Activated T-helper 2 cell treated with anti-CD3 and anti-CD28 coated beads, Interferon-gamma antibody, Interleukin-2, Interleukin-4, amounts not matched to agents 10 μg/mL and 5 μg/mL and 100 μg/mL, durations not matched to agents 14 hours and 24 hours and 36 hours (primary cell): ENCODE measurements around the gene KIF5C. TPM values are rescaled to one million over a fixed set of nuclear protein-coding genes. Genes with fewer than 3 reads are reported as not detected.

Source experiments
- DNase-seq: peaks from one replicate; pipeline ENCODE4 v3.0.0; 2021; ENCODE audit warnings: low spot score
- H3K27ac Mint-ChIP-seq: one replicate; pipeline ENCODE4 v1.8.0; 2021; ENCODE audit warnings: mixed read lengths
- H3K27me3 Mint-ChIP-seq: one replicate; pipeline ENCODE4 v1.8.0; 2021; ENCODE audit warnings: low read depth, mixed read lengths
- H3K36me3 Mint-ChIP-seq: one replicate; pipeline ENCODE4 v1.8.0; 2021; ENCODE audit warnings: low read depth, mixed read lengths
- H3K4me1 Mint-ChIP-seq: one replicate; pipeline ENCODE4 v1.8.0; 2021; ENCODE audit warnings: low read depth, mixed read lengths
- H3K4me3 Mint-ChIP-seq: one replicate; pipeline ENCODE4 v1.8.0; 2021; ENCODE audit warnings: low read depth, mild to moderate bottlenecking, moderate library complexity, mixed read lengths
- H3K9me3 Mint-ChIP-seq: one replicate; pipeline ENCODE4 v1.8.0; 2021; ENCODE audit warnings: mixed read lengths
- intact Hi-C: fragments of 100-400 bp; cut with micrococcal nuclease; formaldehyde crosslinking; loops from one replicate; pipeline ENCODE4 v1.15.1; 2023
- total RNA-seq: library from RNA; stranded (reverse); gene quantifications from 2 replicates; pipeline ENCODE4 v1.2.3, GENCODE V29; 2022

The KIF5C gene
- total RNA-seq, 1 donor from 2014 or later: 12.9 TPM

DNA sequence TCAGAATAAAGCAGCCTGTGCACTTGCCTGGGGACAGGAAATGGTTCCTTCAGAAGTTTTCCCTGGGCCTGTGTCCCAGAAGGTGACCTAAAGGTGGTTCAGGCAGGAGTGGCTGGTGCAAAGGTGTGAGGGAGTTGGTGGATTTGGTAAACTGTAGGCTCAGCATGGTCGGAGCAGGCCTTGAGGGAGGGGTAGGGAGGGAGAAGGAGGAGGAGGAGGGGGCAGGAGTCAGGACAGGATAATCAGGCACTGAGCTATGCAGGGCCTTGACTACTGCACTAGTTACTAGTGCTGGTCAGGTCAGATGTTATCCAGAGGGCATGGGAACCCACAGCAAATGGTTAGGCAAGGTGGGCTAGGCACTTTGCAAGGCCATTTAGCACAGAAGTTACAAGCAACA, 184.8 kb downstream of the KIF5C start:
- H3K4me3 Mint-ChIP-seq: no peak overlapping the region
- no peaks in the 10 kb centered on the region for H3K9me3 Mint-ChIP-seq
- DNase-seq: no peak
- H3K36me3 Mint-ChIP-seq: no peaks in the 10 kb centered on the region
- no peak overlapping the region for H3K27ac Mint-ChIP-seq
- peaks cover 2% of the 10 kb centered on the region for H3K4me1 Mint-ChIP-seq
- intact Hi-C loops: loop anchor here (10.0 kb wide), 1 partner anchor 135 kb away; no protein-coding TSS in a partner anchor
- peaks cover 33% of the 10 kb centered on the region for H3K27me3 Mint-ChIP-seq

DNA sequence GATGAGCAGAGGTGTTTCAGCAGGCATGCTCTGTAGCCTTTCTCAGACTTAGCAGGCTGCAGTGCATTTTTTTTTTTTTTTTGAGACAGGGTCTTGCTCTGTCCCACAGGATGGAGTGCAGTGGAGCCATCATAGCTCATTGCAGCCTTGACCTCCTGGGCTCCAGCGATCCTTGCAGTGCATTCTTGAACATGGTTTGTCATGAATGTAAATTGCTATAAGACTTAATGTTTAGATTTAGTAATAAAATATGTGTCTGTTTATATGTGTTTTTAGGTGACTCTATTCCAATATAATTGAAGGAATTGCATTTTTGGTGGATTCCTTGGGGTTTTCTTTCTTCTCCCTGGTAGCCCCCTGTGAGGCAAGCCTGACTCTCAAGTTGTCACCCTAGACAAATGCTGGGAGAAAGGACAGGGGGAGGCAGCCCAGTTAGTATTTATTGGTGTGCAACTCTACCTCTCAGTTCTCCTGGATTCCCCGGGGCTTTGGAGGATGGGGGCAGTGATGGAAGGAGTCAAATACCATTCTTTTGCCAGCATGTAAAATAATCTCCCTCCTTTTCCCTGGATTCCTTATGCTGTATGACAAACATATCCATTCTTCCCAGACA, 186.2 kb downstream of the KIF5C start:
- Mint-ChIP-seq H3K27me3 (peaks cover 26% of the 10 kb centered on the region), H3K27ac (no peak overlapping the region), H3K9me3 (no peaks in the 10 kb centered on the region), H3K4me3 (no peak overlapping the region), H3K36me3 (no peaks in the 10 kb centered on the region), H3K4me1 (peaks cover 2% of the 10 kb centered on the region)
- intact Hi-C loops: loop anchor here (10.0 kb wide), 1 partner anchor 136 kb away; no protein-coding TSS in a partner anchor
- DNase-seq: no peak

DNA sequence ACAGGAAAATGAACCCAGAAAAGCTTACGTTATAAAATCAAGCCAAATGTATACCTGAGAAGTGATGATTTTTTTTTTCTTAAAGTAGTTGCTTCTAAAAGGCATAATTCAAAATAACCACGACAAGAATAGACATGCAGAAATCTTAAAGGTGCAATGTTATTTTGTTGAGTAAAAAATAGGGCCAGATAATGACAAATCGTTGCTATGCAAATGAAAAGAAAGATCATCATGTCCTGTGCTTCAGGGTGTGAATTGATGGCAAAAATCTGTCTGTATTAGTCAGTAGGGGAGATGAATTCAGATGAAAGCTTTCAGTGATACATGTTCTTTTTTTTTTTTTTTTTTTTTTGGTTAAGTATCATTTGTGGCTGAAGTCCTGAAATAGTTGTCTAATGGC, 187.5 kb downstream of the KIF5C start:
- Mint-ChIP-seq H3K4me1 (no peaks in the 10 kb centered on the region), H3K4me3 (no peak overlapping the region), H3K9me3 (no peaks in the 10 kb centered on the region), H3K36me3 (no peaks in the 10 kb centered on the region), H3K27ac (no peak overlapping the region), H3K27me3 (peaks cover 17% of the 10 kb centered on the region)
- DNase-seq: no peak
- intact Hi-C loops: loop anchor here (10.0 kb wide), 1 partner anchor 138 kb away; no protein-coding TSS in a partner anchor

DNA sequence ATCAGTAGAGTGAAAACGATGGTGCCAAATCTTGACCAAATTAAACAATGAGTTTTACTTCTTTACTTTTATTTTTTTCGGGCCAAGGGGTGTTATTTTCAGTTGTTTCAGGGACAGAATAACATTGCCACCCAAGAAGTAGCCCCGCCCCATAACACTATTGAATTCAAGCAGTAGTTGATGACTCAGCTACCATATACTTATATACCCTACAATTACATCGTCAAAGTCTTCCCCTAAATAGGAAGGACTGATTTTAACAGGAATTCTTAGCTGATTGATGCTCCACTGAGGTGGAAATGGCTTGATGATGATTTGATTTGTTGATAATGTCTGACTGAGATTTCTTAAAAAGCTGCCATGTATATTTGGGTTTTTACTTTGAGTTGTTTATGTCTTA, 188.2 kb downstream of the KIF5C start:
- Mint-ChIP-seq H3K4me3 (no peak overlapping the region), H3K4me1 (no peaks in the 10 kb centered on the region), H3K27ac (no peak overlapping the region), H3K36me3 (no peaks in the 10 kb centered on the region), H3K27me3 (peaks cover 17% of the 10 kb centered on the region), H3K9me3 (no peaks in the 10 kb centered on the region)
- intact Hi-C loops: loop anchor here (10.0 kb wide), 1 partner anchor 138 kb away; no protein-coding TSS in a partner anchor
- DNase-seq: no peak

DNA sequence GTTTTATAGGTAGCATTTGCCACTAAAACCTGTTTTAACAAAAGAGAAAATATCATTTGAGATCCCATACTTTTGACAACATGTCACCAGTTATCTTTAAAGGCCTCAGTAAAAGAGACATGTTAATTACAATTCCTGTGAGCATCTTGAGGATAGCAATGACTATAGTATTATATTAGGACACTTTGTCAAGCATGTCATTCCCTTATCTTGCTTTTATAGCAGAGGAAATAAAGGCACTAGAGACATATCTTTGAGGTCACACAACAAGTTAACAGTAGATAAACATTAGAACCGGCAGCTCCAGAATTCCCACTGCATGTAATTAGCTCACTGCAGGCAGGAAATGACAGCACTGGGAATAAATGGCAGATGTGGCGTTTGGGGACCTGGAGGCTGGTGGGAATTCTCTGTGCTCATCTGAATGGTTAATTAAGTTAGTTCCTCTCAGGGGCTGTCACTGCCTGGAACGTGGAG, 189.4 kb downstream of the KIF5C start:
- no peak overlapping the region for H3K4me3 Mint-ChIP-seq
- intact Hi-C loops: loop anchor here (10.0 kb wide), 1 partner anchor 140 kb away; no protein-coding TSS in a partner anchor
- peaks cover 17% of the 10 kb centered on the region for H3K27me3 Mint-ChIP-seq
- DNase-seq: no peak
- H3K27ac Mint-ChIP-seq: no peak overlapping the region
- no peaks in the 10 kb centered on the region for H3K36me3 Mint-ChIP-seq
- H3K9me3 Mint-ChIP-seq: no peaks in the 10 kb centered on the region
- H3K4me1 Mint-ChIP-seq: peaks cover 8% of the 10 kb centered on the region

DNA sequence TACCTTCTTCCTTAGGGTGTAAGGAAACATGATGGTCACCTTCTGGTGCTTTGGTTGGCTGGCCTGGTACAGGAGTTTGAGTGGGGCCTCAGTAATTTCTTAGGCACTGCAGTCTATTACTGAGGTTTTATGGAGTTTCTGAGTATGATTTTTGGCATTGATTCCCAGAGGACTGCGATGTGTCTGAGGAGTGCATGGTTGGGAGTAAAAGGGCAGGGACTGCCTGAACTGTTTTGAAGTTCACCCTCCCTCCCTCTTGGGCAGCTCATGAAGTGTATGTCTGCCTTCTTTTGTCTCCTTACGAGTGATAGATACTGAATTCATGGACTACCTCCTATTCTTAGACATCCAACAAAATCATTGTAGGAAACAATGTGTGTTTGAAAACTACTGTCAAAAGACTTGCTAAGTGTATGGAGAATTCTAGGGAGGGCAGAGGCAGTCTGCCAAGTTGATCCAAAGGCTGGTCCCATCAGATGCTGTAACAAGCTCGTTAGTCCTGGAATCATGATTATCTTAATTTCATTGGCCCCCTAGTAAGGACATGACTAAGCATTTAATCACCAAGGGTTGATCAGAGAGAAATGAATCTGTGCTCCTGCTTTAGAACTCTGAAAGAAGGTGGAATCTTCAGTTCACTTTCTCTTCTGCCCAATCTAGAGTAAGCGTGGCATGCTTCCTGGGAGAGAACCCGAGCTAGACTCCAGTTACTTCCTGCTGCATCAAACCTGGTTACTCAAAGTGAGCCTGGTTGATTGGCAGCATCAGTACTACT, 190.0 kb downstream of the KIF5C start:
- Mint-ChIP-seq H3K9me3 (no peaks in the 10 kb centered on the region), H3K4me3 (no peak overlapping the region), H3K4me1 (peaks cover 14% of the 10 kb centered on the region), H3K27ac (no peak overlapping the region), H3K36me3 (no peaks in the 10 kb centered on the region), H3K27me3 (peaks cover 17% of the 10 kb centered on the region)
- intact Hi-C loops: loop anchor here (5.0 to 10.0 kb wide), 3 partner anchors 140 to 1043 kb away; partner anchors contain the start of genes EPC2, MBD5 and ORC4
- no peak for DNase-seq

DNA sequence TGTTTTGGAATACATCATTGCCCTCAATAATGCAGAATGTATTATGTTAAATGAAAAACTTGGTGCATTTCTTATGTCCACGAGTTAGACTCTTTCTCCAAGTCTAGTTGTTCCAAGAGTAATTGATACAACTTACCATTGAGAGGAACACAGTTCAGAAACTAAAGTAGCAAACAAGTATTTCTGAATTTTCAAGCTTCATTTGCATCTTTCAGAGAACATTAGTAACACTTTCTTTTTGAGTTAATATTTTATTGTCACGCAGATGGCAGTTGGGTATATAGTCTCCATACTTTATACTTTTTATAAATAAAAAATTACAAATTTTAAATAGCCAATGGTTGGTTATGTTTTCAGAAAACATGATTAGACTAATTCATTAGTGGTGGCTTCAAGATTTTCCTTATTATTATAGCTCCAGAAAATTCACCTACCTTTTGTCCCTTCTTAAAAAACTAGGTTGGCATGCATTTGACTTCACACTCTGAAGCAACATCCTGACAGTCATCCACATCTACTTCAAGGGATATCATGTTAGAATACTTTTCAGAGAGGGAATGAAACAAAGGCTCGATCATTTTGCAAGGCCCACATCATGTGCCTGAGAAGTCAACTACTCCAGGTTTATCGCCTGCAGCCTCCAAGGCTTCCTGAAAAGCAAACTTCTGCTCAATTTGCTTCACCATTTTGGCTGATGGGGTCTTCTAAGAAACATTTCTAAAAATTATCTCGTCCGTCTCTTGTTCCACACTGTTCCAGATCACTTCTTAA, 193.4 kb downstream of the KIF5C start:
- H3K4me3 Mint-ChIP-seq: peak overlapping the region; percentile 37
- peak overlapping the region; percentile 79 for H3K27ac Mint-ChIP-seq
- no peaks in the 10 kb centered on the region for H3K36me3 Mint-ChIP-seq
- peaks cover 19% of the 10 kb centered on the region for H3K4me1 Mint-ChIP-seq
- no peak for DNase-seq
- H3K9me3 Mint-ChIP-seq: no peaks in the 10 kb centered on the region
- H3K27me3 Mint-ChIP-seq: peaks cover 21% of the 10 kb centered on the region
- intact Hi-C loops: loop anchor here (2.0 to 10.0 kb wide), 5 partner anchors 92 to 1046 kb away; partner anchors contain the start of genes EPC2, MBD5 and ORC4

DNA sequence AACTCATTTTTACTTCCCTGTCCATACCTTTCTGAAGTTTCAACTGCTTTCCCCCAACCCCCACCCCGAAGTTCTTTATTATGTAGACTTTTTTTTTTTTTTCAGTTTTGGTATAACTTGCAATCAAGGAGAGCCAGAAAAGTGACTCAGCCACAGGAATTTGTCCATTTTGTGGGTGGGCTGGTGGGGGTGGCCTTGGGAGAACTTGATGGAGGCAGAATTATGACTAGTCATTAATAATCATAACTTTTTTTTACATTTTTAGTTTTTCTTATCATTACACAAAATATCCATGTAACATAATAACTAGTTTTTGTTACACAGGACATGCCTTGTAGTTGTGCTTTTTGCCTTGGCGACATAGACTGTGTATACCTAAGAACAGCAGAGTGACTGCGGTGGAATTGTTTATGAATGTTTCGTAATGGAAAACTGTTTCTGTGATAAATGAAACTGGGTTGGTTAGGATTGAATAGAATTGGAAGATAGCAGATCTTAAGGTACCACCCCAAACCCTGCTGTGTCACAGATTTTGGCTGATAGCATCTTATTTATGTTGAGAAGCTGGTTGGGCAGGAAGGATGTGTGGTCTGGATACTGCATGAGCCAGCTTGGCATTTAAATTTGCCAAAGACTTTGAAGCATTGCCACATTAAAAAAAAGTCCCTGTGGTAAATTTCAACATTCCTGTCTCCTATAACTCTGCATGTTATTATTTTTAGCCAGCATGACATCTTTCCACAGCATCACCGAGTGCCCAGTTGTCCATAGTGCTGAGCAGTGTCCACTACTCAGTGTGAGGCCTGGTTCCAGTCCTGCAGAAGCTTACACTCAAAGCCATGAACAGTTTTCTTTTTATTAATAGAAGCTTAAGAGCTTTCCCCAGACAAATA, 194.2 kb downstream of the KIF5C start:
- H3K27ac Mint-ChIP-seq: peak overlapping the region; percentile 79
- H3K4me3 Mint-ChIP-seq: peak overlapping the region; percentile 37
- intact Hi-C loops: loop anchor here (1.0 to 10.0 kb wide), 8 partner anchors 92 to 1047 kb away; partner anchors contain the start of genes EPC2, MBD5 and ORC4

DNA sequence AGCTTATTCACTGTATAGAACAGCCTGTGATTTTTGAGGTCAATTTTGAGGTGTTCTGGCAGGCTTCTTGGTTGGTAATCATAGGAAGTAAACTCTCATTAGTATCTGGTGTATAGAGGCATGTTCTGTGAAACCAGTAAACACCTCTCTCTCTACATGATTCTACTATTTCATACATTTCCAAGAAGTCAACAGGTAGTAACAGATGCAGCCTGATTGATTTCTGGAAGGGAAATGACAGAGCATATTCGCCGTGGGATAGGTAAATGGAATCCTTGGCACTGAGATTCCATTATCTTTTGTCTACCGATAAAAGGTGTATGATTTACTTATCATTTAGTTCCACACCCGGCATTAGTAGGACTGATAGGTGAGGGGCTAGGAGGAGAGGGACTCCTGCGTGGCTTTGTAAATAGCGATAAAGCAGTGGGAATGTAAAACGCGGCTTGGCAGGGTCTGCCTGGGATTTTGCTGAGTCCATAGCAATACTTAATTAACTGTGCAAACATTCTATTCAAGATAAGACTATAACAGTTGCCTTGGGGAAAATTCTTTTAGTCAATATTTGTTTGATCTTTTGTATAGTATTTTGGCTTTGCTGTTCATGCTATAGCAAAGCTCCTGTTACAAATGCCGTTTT, 195.8 kb downstream of the KIF5C start:
- Mint-ChIP-seq H3K4me3 (no peak overlapping the region), H3K9me3 (no peaks in the 10 kb centered on the region), H3K27ac (no peak overlapping the region), H3K4me1 (peaks cover 19% of the 10 kb centered on the region), H3K36me3 (no peaks in the 10 kb centered on the region), H3K27me3 (peaks cover 30% of the 10 kb centered on the region)
- intact Hi-C loops: no loop called here
- DNase-seq: no peak

More for the DNA sequence above, 194.2 kb downstream of the KIF5C start:
- H3K4me1 Mint-ChIP-seq: peaks cover 19% of the 10 kb centered on the region
- peak; percentile 43 for DNase-seq
- H3K9me3 Mint-ChIP-seq: no peaks in the 10 kb centered on the region
- H3K27me3 Mint-ChIP-seq: peaks cover 27% of the 10 kb centered on the region
- no peaks in the 10 kb centered on the region for H3K36me3 Mint-ChIP-seq

DNA sequence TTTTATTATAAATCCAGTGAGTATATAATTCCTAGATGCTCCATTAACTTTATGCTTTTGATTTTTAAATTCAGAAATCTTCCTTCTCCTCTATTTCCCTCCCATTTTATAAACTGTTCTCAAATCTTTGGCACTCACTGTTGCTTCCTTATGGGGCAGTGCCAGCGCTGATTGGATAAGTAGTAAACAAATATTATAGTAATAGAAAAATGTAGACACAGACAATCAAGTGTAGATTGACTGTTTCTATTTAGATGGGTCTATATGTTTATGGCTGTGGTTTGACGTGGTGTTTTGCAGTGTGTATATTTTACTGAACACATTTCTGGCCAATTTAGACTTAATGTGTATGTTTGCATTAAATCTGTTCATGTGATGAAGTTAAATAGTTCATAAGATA, 200.1 kb downstream of the KIF5C start:
- Mint-ChIP-seq H3K36me3 (no peaks in the 10 kb centered on the region), H3K27me3 (peaks cover 49% of the 10 kb centered on the region), H3K4me1 (peaks cover 4% of the 10 kb centered on the region), H3K9me3 (no peaks in the 10 kb centered on the region), H3K4me3 (no peak overlapping the region), H3K27ac (no peak overlapping the region)
- no peak for DNase-seq
- intact Hi-C loops: no loop called here

DNA sequence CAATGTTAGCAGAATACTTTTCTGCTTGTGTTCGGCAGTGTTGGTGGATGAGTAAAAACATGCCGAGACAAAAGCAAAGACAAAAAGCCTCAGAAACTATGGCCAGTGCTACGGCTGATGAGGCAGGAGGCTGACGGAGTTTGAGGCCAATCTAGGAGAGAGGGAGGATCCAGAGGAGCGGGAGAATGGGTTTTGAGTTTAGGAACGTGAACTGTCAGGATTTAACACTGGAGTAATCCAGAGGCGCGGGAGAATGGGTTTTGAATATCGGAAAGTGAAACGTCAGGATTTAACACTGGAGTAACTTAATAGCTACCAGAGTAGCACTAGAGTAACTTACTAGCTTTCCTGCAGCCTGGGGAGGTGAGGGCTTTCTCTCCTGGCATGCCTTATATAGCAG, 200.8 kb downstream of the KIF5C start:
- H3K27ac Mint-ChIP-seq: no peak overlapping the region
- H3K27me3 Mint-ChIP-seq: peaks cover 49% of the 10 kb centered on the region
- H3K4me3 Mint-ChIP-seq: no peak overlapping the region
- H3K36me3 Mint-ChIP-seq: no peaks in the 10 kb centered on the region
- no peak for DNase-seq
- H3K9me3 Mint-ChIP-seq: no peaks in the 10 kb centered on the region
- no peaks in the 10 kb centered on the region for H3K4me1 Mint-ChIP-seq
- intact Hi-C loops: no loop called here
